T47D (cell line): ENCODE measurements around the gene PCIF1.

Source experiments
- DNase-seq, 2 experiments: peaks; one replicate each; pipeline versions ENCODE4 v3.0.0 to v3.0.0-alpha.2; 2011 to 2012; ENCODE audit warnings: low read depth in 1 of 2, low spot score in 1 of 2
- JUND ChIP-seq: IDR thresholded peaks from 2 replicates; pipeline ENCODE4 v1.6.1; 2012; ENCODE audit warnings: low read depth
- in situ Hi-C: cut with HindIII; loops from 2 replicates; pipeline ENCODE4 v1.10.0; 2016; ENCODE audit warnings: low sequenced_read_pairs, low pct_unique_long_range_greater_than_20kb

PCIF1 gene

DNA sequence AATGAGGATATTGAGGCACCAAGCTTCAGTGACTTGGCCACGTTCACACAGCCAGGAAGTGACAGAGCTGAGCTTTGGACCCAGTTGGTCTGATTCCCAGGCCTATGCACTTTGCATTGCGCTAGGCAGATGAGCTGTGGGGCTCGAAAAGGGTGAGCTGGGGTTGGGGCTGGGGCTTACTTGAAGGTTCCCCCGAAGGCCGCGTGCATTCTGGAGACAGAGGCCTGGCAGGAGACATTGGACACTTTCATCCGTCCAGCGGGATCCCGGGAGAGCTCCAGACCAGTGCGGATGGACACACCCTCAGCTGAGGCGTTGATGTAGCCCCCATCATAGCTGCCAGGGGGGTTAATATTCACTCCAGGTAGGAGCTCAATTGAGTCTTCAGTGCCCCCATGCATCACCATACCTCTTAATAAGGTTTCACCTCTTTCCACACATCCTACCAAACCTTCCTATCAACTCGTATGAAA lies 25.1 kb upstream of the PCIF1 start:
- no peak for TF ChIP-seq JUND
- in situ Hi-C loops = no loop called here
- no peak for DNase-seq

DNA sequence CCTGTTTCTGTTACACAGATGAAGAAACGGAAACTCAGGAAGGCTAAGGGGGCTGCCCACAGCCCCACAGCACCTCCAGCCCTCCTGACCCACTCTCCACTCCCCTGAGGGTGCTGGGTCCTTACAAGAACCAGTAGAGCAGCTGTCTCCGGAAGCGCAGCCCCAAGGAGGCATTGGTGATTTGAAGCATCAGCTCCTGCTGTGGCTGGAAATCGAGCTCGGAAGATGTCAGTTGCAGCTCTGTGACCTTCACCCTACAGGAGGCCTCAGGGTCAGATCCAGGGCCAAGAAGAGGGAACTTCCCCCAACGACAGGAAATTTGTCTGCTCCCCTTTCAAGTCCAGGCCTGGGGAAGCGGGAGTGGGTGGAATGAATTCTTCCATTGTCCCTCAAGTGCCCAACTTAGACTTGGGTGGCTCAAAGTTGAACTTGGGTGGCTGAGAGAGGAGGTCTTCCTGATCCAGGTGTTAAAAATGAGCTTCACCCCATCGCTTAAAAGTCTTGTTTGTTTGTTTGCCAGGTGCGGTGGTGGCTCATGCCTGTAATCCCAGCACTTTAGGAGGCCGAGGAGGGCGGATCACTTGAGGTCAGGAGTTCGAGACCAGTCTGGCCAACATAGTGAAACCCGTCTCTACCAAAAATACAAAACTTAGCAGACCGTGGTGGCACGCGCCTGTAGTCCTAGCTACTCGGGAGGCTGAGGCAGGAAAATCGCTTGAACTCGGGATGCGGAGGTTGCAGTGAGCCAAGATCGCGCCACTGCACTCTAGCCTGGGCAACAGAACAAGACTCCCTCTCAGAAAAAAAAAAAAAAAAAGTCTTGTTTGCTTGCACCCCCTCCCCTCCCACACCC lies 24.4 kb upstream of the PCIF1 start:
- in situ Hi-C loops = no loop called here
- TF ChIP-seq JUND = no peak
- no peak for DNase-seq

DNA sequence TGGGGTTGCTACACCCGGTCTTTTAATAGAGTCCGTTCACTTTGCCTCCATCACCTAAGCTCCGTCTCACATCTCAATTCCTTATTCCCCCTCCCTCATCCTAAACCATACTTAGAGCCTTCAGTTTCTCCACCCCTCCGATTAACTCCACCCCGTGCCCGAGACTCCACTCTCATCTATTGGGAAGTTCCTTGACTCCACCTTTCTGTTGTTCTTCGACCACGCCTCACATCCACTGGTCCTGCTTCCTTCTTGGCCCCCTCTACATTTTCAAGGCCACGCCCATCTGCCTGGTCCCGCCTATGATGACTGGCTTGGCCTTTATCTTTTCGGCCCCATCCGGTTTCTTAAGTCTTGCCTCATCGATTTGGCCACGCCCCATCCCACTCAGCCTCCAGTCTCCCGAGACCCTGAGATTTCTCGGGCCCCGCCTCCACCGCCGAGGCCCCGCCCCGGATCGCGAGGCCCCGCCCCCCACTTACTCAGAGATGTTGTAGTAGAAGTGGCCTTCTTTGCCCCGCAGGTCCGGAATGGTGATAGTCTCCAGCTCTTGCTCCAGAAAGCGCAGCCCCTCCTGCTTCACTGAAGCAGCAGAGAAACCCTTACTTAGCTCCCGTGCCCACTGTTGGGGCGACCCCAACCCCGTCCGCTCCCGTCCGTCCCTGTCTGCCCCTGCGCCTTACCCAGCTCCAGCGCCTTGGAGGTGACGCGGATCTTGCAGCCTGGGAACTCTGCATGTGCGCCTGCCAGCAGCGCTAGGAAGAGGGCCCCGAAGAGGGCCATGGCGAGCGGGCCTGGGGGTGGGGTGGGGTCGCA lies 23.6 kb upstream of the PCIF1 start:
- in situ Hi-C loops = no loop called here
- peak; percentile 78 to 100 for DNase-seq
- TF ChIP-seq JUND = no peak

DNA sequence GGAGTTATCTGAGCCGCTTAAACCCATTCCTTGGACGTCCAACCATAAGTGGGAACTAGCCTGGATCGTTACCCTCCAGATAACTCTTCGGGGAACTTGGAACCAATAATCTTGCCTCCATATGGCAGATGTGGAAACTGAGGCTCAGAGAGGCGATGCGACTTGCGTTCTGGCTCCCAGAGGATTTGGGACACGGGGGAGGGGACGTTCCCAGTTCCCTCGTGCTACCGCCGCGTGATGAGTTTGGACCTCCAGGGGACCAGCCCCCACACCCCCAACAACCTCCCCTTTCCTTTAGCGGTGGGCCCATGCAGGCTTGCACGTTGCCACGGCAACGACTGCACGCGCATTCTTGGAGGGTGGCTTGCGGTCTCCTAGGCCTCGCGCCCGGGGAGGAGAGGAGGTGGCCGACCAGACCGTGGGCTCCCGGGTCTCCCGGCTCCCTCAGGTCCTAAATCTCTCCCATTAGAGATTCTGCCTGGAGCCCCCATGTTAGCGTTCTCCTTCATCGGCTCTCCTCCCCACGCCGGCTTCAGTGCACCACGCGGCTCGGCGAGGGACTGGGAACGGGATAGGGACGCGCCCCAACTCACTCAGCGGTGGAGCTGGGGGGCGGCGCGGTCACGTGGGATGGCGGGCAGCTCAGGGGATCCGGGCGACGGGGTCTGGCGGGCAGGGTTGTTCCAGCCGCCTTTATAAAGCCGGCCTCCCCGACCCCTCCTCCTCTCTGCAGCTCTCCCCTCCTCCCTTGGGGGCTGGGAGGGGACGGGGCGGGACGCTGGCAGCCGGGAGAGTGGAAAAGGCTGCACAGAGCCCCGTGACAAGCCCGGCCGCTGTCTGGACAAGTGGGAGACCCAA lies 22.8 kb upstream of the PCIF1 start, which contains the start of gene PLTP:
TSS of gene PLTP (minus strand) at position 670 of the 858 bp plus-strand sequence. CDS start 703 bp downstream, outside the sequence.
- no peak for TF ChIP-seq JUND
- in situ Hi-C loops = no loop called here
- no peak for DNase-seq

DNA sequence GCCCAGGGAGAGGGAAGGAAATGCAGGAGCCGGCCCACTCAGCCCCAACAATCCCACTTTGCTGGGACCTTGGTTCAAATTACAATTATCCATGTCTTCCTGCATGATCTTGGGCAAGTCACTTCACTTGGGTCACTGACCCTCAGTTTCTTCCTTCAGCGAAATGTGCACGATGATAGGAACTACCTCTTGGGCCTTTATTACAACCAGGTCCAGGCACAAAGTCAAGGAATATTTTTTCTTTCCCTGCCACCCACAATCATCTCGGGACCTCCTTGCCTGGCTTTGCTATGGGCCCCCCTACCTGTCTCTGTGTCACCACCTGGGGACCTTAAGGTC lies 22.2 kb upstream of the PCIF1 start:
- in situ Hi-C loops = no loop called here
- no peak for DNase-seq
- TF ChIP-seq JUND = no peak

DNA sequence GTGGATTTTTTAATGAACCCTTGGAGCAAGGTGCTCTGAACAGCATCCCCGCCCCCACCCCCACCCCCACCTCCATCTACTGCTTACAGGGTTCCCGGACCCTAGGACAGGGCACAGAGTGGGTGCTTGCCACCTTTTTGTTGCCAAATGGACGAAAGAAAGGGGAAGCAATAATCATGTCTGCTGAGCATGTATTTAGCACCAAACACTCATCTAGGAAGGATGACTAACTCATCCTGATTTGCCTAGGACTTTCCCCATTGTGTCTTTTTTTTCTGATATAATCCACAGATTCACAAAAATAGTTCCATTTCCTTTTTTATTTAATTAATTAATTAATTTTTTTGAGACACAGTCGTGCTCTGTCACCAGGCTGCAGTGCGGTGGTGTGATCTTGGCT lies 21.4 kb upstream of the PCIF1 start:
- TF ChIP-seq JUND = no peak
- in situ Hi-C loops = no loop called here
- DNase-seq = no peak

DNA sequence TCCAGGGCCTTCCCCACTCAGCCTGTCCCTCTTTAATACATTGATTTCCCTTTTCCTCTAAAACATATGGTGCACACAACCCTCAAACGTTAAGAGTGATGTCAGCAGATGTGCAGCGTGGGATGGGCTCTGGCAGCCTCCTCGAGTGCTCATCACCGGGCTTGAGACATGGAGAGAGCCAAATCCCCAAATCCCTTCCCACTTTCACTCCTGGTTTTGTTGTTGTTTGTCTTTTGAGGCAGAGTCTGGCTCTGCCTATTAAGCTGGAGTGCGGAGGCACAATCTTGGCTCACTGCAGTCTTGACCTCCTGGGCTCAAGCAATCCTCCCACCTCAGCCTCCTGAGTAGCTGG lies 16.7 kb upstream of the PCIF1 start:
- TF ChIP-seq JUND = no peak
- DNase-seq = no peak

GRCh38 chr20:45918182-45918737 lies 16.2 kb upstream of the PCIF1 start:
- no peak for DNase-seq
- in situ Hi-C loops = no loop called here
- no peak for TF ChIP-seq JUND

More for the DNA sequence above, 16.7 kb upstream of the PCIF1 start:
- in situ Hi-C loops = no loop called here

GRCh38 chr20:45918779-45919537 lies 15.5 kb upstream of the PCIF1 start:
- no peak for DNase-seq
- no peak for TF ChIP-seq JUND
- in situ Hi-C loops = no loop called here

GRCh38 chr20:45919542-45920399 lies 14.7 kb upstream of the PCIF1 start:
- in situ Hi-C loops = no loop called here
- TF ChIP-seq JUND = no peak
- peak in 1 of 2 experiments; percentile 62 for DNase-seq
